GM12891 (cell line): ENCODE measurements around the gene HMGN1.

Experiments
- POLR2A ChIP-seq: IDR thresholded peaks from 2 replicates; pipeline ENCODE4 v1.6.1; 2011; ENCODE audit warnings: low read depth, low read length, control low read depth
- POLR2AphosphoS5 ChIP-seq: IDR thresholded peaks from 2 replicates; pipeline ENCODE4 v1.6.1; 2011; ENCODE audit warnings: low read depth, low read length, control low read depth
- SPI1 ChIP-seq: IDR thresholded peaks from 2 replicates; pipeline ENCODE4 v1.6.1; 2011; ENCODE audit warnings: low read depth, low read length, control low read depth

- TF ChIP-seq POLR2AphosphoS5 (no peak), POLR2A (no peak), SPI1 (no peak)
Measured at GRCh38 chr21:39346671-39347331, 2.1 kb downstream of the HMGN1 start.
